HUES6 (cell line): Measurements from ENCODE around the gene SOCS3.

Experiments
- H3K27ac ChIP-seq: 2 replicates; pipeline ENCODE4 v1.7.0; 2013; ENCODE audit warnings: low read depth, mild to moderate bottlenecking, low read length, inconsistent platforms
- H3K27me3 ChIP-seq: 2 replicates; pipeline ENCODE4 v1.6.1; 2013; ENCODE audit warnings: low read length; ENCODE audit not compliant: control insufficient read depth, insufficient read depth
- H3K36me3 ChIP-seq: 2 replicates; pipeline ENCODE4 v1.6.1; 2013; ENCODE audit warnings: low read length; ENCODE audit not compliant: control insufficient read depth, insufficient read depth
- H3K4me1 ChIP-seq: 2 replicates; pipeline ENCODE4 v1.6.1; 2013; ENCODE audit warnings: low read length; ENCODE audit not compliant: control insufficient read depth, insufficient read depth
- H3K4me3 ChIP-seq: 2 replicates; pipeline ENCODE4 v1.5.1; 2013; ENCODE audit warnings: low read depth, low read length
- H3K9ac ChIP-seq: one replicate; pipeline ENCODE4 v1.6.1; 2013; ENCODE audit warnings: mild to moderate bottlenecking, low read length
- H3K9me3 ChIP-seq: 2 replicates; pipeline ENCODE4 v1.6.1; 2013; ENCODE audit warnings: low read depth, low read length; ENCODE audit not compliant: control insufficient read depth, insufficient read depth

SOCS3 gene, protein sequence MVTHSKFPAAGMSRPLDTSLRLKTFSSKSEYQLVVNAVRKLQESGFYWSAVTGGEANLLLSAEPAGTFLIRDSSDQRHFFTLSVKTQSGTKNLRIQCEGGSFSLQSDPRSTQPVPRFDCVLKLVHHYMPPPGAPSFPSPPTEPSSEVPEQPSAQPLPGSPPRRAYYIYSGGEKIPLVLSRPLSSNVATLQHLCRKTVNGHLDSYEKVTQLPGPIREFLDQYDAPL

DNA sequence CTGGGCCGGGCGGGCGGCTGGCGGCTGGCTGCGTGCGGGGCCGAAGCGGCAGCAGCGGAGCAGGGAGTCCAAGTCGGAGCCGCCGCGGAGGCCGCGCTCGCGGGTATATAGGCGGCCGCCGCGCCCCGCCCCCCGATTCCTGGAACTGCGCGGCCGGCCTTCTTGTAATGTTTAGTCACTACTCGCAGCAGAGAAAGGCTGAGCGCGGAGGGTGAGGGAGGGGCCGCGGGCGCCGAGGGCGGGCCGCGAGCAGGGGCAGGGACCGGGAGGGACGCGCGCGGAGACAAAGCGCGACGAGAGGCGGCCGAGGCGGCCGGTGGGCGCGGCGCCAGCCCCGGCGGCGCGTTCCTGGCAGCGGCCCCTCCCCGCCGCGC is at the start of gene SOCS3:
Gene SOCS3 (minus strand): TSS at position 81 of the 374 bp plus-strand sequence. CDS start 982 bp downstream, outside the sequence.
- H3K9me3 ChIP-seq: no peaks in the 10 kb centered on the region
- H3K27me3 ChIP-seq: peaks cover 40% of the 10 kb centered on the region
- peak within 1 kb of the TSS; percentile 92 for H3K9ac ChIP-seq
- H3K4me3 ChIP-seq: peak within 1 kb of the TSS; percentile 69
- H3K4me1 ChIP-seq: peaks cover 60% of the 10 kb centered on the region
- H3K27ac ChIP-seq: peak within 1 kb of the TSS; percentile 85; the same call in 1 of the 2 replicates
- H3K36me3 ChIP-seq: peaks cover 15% of the 10 kb centered on the region; the same call in 1 of the 2 replicates

DNA sequence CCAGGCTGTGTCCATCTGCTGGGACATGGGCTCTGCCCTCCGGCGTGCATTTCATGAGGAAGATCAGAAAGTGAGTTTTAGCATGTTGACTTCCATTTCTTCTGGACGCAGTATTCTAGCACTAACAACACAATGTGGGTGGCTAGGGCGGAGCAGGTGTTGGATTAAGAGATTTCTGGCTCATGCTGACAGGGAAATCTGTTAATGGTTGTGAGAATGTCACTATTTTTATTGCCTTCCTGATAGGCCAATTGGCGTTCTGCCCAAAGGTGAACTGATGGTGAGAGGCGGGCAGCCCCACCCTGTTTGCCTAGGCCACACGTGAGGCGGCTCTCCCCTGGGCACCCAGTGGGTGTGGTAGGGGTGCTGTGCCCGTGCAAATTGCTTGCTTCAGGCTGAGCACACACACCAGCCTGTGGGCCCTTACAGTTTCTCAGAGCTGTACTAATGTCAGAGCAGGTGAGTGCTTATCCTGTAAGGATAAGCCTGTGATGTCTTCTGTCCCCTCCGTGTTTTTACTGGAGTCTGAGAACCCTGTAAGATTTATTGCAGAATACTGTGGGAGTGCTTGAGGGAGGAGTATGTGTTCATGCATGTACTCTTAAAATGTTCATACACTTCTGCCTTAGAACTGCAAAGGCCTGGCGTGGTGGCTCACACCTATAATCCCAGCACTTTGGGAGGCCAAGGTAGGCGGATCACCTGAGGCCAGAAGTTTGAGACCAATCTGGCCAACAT is 49.5 kb upstream of the SOCS3 start:
- Histone ChIP-seq H3K36me3 (peaks cover 74% of the 10 kb centered on the region), H3K27ac (no peak overlapping the region)

DNA sequence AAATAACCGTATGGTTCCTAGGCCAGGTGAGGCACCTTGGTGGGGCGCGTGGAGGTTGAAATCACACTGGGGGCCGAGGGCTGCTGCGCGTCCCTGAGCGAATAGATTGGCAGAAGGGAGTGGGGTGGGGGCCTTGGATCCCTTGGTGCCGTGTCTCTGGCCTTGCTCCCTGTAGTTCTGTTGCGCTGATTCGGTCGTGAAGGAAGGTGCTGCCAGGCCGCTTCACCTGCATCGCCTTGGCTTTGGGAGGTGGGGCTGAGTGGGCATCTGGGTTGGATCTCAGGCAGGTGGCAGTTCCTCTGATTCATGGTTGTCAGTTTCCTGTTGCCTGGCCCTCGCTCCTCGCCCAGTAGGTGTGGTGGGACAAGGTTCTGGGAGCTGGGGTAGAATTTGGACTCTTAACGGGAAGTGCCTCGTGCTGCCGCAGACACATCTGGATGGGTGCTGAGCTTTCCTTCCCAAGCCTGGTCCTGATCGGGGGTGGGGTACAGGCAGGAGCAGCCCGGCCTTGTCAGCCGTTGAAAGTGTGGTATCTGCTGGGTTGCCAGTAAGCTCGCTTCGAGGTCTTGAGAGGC is 48.7 kb upstream of the SOCS3 start:
- peaks cover 74% of the 10 kb centered on the region for H3K36me3 ChIP-seq
- H3K9me3 ChIP-seq: no peaks in the 10 kb centered on the region
- no peak overlapping the region for H3K4me3 ChIP-seq
- H3K4me1 ChIP-seq: peaks cover 13% of the 10 kb centered on the region; the same call in 1 of the 2 replicates
- no peak overlapping the region for H3K9ac ChIP-seq
- H3K27ac ChIP-seq: no peak overlapping the region
- H3K27me3 ChIP-seq: no peaks in the 10 kb centered on the region

More for the DNA sequence above, 49.5 kb upstream of the SOCS3 start:
- Histone ChIP-seq H3K4me3 (no peak overlapping the region), H3K4me1 (peaks cover 13% of the 10 kb centered on the region; the same call in 1 of the 2 replicates), H3K27me3 (no peaks in the 10 kb centered on the region), H3K9me3 (no peaks in the 10 kb centered on the region), H3K9ac (no peak overlapping the region)

DNA sequence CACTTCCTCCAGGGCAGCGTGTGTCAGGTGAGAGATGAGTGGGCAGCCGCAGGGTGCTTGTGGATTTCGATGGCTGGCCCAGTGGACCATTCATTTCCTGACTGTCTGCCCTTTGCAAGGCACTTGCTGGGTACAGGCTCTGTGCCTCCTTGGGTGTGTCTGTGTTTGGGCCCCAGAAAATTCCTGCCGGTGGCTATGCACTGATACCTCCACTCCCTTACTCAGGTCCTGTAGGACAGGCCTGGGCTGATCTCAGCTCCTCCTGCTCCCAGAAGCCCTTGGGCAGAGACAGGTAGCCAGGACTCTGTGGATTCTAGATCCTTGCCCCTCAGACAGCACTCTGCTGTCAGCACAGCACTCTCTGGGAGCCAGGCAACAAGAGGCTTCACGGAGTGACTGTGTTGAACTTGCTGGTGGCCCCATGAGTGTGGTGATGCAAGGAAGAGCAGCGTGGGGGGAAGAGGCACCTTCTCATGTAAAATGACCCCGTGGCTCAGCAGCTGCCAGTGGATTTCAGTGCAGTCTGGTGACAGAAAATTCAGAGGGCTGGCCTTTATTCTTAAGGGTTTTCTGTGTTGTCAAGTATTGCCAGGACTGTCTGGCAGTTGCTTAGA is 47.6 kb upstream of the SOCS3 start:
- Histone ChIP-seq H3K27me3 (no peaks in the 10 kb centered on the region), H3K27ac (no peak overlapping the region), H3K4me1 (peaks cover 13% of the 10 kb centered on the region; the same call in 1 of the 2 replicates), H3K9me3 (no peaks in the 10 kb centered on the region), H3K9ac (peak overlapping the region; percentile 42), H3K4me3 (no peak overlapping the region), H3K36me3 (peaks cover 74% of the 10 kb centered on the region)

DNA sequence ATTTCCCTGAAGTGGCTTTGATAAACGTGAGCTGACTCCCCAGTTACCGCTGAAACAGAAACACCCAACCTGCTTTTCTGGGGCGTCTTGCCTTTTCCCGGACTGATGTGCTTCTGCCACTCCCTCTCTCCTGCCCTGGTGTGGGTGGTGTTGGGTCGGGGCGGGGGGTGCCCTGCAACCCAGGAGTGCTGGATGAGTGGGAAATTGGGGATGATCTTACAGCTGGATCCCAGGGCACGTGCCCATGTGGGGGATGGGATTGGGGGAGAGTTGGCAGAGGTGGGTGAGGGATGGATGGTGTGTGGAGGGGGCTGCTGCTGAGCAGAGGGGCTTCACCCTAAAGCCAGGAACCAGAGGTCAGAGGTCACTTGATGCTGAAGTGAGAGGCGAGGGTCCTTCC is 47.0 kb upstream of the SOCS3 start:
- no peak overlapping the region for H3K4me3 ChIP-seq
- no peaks in the 10 kb centered on the region for H3K9me3 ChIP-seq
- no peak overlapping the region for H3K9ac ChIP-seq
- peaks cover 13% of the 10 kb centered on the region; the same call in 1 of the 2 replicates for H3K4me1 ChIP-seq
- no peaks in the 10 kb centered on the region for H3K27me3 ChIP-seq
- peaks cover 78% of the 10 kb centered on the region for H3K36me3 ChIP-seq
- H3K27ac ChIP-seq: no peak overlapping the region

DNA sequence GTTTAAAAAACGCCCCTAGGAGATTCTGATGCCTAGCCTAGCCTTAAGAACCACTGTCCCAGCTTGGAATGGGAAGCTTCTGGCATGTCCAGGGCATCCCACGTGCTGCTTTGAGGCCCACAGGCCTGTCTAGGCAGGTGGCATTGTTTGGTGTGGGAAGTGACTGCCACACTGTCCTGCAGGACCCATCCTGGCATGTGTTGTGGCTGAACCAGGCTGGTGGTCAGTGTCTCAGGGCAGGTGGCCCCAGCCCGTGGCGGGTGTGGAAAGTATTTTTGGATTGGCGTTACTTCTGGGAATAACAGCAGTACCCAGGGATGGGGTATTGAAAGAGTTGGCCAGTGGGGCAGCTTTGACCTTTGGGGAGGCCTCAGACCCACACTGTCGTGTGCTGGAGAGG is 46.5 kb upstream of the SOCS3 start:
- Histone ChIP-seq H3K27ac (no peak overlapping the region), H3K9me3 (no peaks in the 10 kb centered on the region), H3K36me3 (peaks cover 81% of the 10 kb centered on the region), H3K9ac (no peak overlapping the region), H3K4me1 (peaks cover 13% of the 10 kb centered on the region; the same call in 1 of the 2 replicates), H3K4me3 (no peak overlapping the region), H3K27me3 (no peaks in the 10 kb centered on the region)

DNA sequence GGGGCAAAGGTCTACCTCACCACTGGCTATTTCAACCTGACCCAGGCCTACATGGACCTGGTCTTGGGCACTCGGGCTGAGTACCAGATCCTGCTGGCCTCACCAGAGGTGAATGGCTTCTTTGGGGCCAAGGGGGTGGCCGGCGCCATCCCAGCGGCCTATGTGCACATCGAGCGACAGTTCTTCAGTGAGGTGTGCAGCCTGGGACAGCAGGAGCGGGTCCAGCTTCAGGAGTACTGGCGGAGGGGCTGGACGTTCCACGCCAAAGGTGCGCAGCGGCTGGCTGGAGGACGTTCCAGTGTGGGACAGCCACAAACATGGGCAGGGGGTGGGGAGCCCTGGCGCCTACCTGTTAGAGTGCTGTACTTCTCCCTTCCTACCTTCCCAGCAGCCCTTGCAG is 43.9 kb upstream of the SOCS3 start:
- H3K9ac ChIP-seq: no peak overlapping the region
- H3K36me3 ChIP-seq: peaks cover 91% of the 10 kb centered on the region
- no peak overlapping the region for H3K4me3 ChIP-seq
- H3K4me1 ChIP-seq: peaks cover 11% of the 10 kb centered on the region; the same call in 1 of the 2 replicates
- H3K27me3 ChIP-seq: no peaks in the 10 kb centered on the region
- H3K27ac ChIP-seq: no peak overlapping the region
- H3K9me3 ChIP-seq: no peaks in the 10 kb centered on the region

DNA sequence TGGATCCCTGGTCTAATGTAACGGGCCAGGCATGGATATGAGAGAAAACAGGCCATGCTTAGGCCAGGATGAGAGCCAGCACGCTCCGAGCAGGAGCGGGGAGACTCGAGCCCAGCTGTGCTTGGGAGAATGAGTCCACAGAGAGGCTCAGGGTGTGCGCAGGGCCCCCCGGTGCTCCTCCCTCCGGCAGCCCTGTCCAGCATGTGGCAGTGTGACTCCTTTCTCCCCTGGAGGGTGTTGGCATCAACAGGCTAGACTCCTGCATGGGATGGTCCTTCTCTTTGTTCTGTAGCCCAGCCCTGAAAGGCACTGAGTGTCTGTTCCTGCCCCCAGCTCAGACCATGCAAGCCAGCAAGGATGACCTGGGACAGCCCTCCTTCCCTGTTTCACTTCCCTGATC is 42.0 kb upstream of the SOCS3 start:
- H3K4me3 ChIP-seq: no peak overlapping the region
- no peaks in the 10 kb centered on the region for H3K4me1 ChIP-seq
- peaks cover 89% of the 10 kb centered on the region for H3K36me3 ChIP-seq
- no peaks in the 10 kb centered on the region for H3K27me3 ChIP-seq
- no peaks in the 10 kb centered on the region for H3K9me3 ChIP-seq
- no peak overlapping the region for H3K9ac ChIP-seq
- H3K27ac ChIP-seq: no peak overlapping the region

DNA sequence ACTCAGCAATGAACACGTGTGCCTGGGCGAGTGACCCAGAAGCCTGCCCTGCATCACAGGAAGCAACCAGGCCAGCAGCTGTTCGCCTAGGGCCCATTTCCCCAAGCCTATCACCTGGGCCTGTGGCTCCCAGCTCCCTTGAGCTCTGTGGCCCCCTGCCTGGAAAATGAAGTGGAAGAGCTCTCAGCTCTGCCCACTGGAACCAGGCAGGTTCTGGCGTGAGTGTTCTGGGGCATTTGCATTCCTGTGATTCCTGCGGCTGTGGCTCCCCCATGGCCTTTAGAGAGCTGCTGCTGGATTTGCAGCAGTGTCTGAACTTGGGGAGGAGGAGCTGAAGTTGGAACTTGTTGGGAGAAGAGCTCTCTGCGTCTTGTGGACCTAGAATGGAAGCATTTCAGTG is 41.4 kb upstream of the SOCS3 start:
- Histone ChIP-seq H3K4me1 (no peaks in the 10 kb centered on the region), H3K36me3 (peaks cover 89% of the 10 kb centered on the region), H3K9ac (no peak overlapping the region), H3K27ac (no peak overlapping the region), H3K27me3 (no peaks in the 10 kb centered on the region), H3K9me3 (no peaks in the 10 kb centered on the region), H3K4me3 (no peak overlapping the region)

DNA sequence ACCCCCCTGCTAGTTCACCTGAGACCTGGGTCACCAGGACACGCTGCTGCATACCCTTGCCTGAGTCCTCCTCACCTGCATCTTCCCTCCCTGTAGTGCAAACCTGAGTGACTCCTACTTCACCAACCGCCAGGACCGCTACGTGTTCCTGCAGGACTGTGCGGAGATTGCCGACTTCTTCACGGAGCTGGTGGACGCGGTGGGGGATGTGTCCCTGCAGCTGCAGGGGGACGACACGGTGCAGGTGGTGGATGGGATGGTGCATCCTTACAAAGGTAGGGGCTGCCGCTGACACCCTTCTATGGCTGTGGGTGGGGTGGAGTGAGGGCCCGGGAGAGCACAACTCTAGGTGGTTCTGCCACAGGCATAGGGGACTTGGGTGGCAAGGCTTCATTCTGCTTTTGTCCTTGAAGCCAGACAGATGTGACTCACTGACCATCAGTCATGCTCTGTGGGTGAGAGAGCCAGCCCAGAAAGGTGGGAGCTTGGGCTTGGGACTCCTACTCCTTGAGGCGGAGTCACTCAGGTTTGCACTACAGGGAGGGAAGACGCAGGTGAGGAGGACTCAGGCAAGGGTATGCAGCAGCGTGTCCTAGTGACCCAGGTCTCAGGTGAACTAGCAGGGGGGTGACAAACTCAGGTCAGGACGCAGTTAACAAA is 40.8 kb upstream of the SOCS3 start:
- H3K36me3 ChIP-seq: peaks cover 93% of the 10 kb centered on the region
- H3K4me3 ChIP-seq: no peak overlapping the region
- H3K9me3 ChIP-seq: no peaks in the 10 kb centered on the region
- H3K4me1 ChIP-seq: no peaks in the 10 kb centered on the region
- H3K9ac ChIP-seq: no peak overlapping the region
- H3K27ac ChIP-seq: no peak overlapping the region
- H3K27me3 ChIP-seq: no peaks in the 10 kb centered on the region
